Measurements from ENCODE around the gene COG5. TPM values are rescaled to one million over a fixed set of nuclear protein-coding genes. Genes with fewer than 3 reads are reported as not detected.

COG5 gene
- total RNA-seq, 2 experiments from 2014 or later = 40.9 to 60.2 TPM

GRCh38 chr7:107164092-107164491 lies 399.6 kb downstream of the COG5 start:
- H3K9me2 ChIP-seq (ENCODE audit: insufficient read depth, low read length) = no peaks in the 10 kb centered on the region
- peaks cover 27% of the 10 kb centered on the region for H3K36me3 ChIP-seq (ENCODE audit: insufficient read depth, low read length)
- H4K20me1 ChIP-seq (ENCODE audit: insufficient read depth, low read length) = no peaks in the 10 kb centered on the region
- DNase-seq (ENCODE audit: low spot score) = no peak
- no peak overlapping the region for H3K4me3 ChIP-seq (ENCODE audit: low read depth, low read length, poor library complexity, severe bottlenecking)
- H3K79me2 ChIP-seq (ENCODE audit: insufficient read depth, low read depth, low read length) = no peaks in the 10 kb centered on the region
- intact Hi-C loops (cut with micrococcal nuclease; ENCODE audit: unreplicated experiment) = loop anchor here (10.0 kb wide), 1 partner anchor 879 kb away; the partner anchor contains the start of gene NAMPT
- no peak overlapping the region for H2AFZ ChIP-seq (ENCODE audit: low read length)
- peaks cover 7% of the 10 kb centered on the region for H3K4me1 ChIP-seq (ENCODE audit: insufficient read depth, low read length, poor library complexity, severe bottlenecking)
- BruUV-seq (replicated peaks) = no TSS peak
- no peak overlapping the region for H3K27ac ChIP-seq (ENCODE audit: low read depth, low read length, poor library complexity, severe bottlenecking)
- H3K9me3 ChIP-seq (ENCODE audit: low read length) = no peaks in the 10 kb centered on the region
- H3K4me2 ChIP-seq (ENCODE audit: low read length) = no peak overlapping the region
- TF ChIP-seq CTCF (conservative IDR thresholded peaks at IDR 0.05; ENCODE audit: low read length) = no peak
- TF ChIP-seq EZH2phosphoT487 (IDR thresholded peaks at IDR 0.05; ENCODE audit: borderline replicate concordance, low read depth, low read length) = no peak
- ChIA-PET POLR2A (interaction anchor here (0.6 to 1.1 kb wide), 5 partner anchors 14 to 293 kb away, joined by 3 to 4 read pairs (median 3); no protein-coding TSS in a partner anchor), CTCF (ENCODE audit: unreplicated experiment) (interaction anchor here (1.0 kb wide), 1 partner anchor 711 kb away, joined by 3 read pairs; no protein-coding TSS in a partner anchor)

- intact Hi-C loops (cut with micrococcal nuclease; ENCODE audit: unreplicated experiment) = loop anchor here (10.0 kb wide), 1 partner anchor 878 kb away; the partner anchor contains the start of gene NAMPT
- Histone ChIP-seq H3K9me3 (ENCODE audit: low read length) (no peaks in the 10 kb centered on the region), H2AFZ (ENCODE audit: low read length) (no peak overlapping the region), H3K4me2 (ENCODE audit: low read length) (no peak overlapping the region), H3K27ac (ENCODE audit: low read depth, low read length, poor library complexity, severe bottlenecking) (no peak overlapping the region), H4K20me1 (ENCODE audit: insufficient read depth, low read length) (no peaks in the 10 kb centered on the region), H3K79me2 (ENCODE audit: insufficient read depth, low read depth, low read length) (no peaks in the 10 kb centered on the region), H3K4me1 (ENCODE audit: insufficient read depth, low read length, poor library complexity, severe bottlenecking) (peaks cover 7% of the 10 kb centered on the region), H3K36me3 (ENCODE audit: insufficient read depth, low read length) (peaks cover 42% of the 10 kb centered on the region), H3K9me2 (ENCODE audit: insufficient read depth, low read length) (no peaks in the 10 kb centered on the region), H3K4me3 (ENCODE audit: low read depth, low read length, poor library complexity, severe bottlenecking) (no peak overlapping the region)
- ChIA-PET CTCF (ENCODE audit: unreplicated experiment) (no interaction called here), POLR2A (interaction anchor here (0.6 to 0.9 kb wide), 4 partner anchors 12 to 892 kb away, joined by 3 to 4 read pairs (median 3); no protein-coding TSS in a partner anchor)
- no TSS peak for BruUV-seq (replicated peaks)
- no peak for DNase-seq (ENCODE audit: low spot score)
- TF ChIP-seq CTCF (conservative IDR thresholded peaks at IDR 0.05; ENCODE audit: low read length) (no peak), EZH2phosphoT487 (IDR thresholded peaks at IDR 0.05; ENCODE audit: borderline replicate concordance, low read depth, low read length) (no peak)
Observed at GRCh38 chr7:107162475-107162874, 401.2 kb downstream of the COG5 start.

- no TSS peak for BruUV-seq (replicated peaks)
- Histone ChIP-seq H3K9me3 (ENCODE audit: low read length) (no peaks in the 10 kb centered on the region), H3K4me2 (ENCODE audit: low read length) (no peak overlapping the region), H3K79me2 (ENCODE audit: insufficient read depth, low read depth, low read length) (no peaks in the 10 kb centered on the region), H3K36me3 (ENCODE audit: insufficient read depth, low read length) (peaks cover 52% of the 10 kb centered on the region), H2AFZ (ENCODE audit: low read length) (no peak overlapping the region), H4K20me1 (ENCODE audit: insufficient read depth, low read length) (no peaks in the 10 kb centered on the region), H3K4me3 (ENCODE audit: low read depth, low read length, poor library complexity, severe bottlenecking) (no peak overlapping the region), H3K27ac (ENCODE audit: low read depth, low read length, poor library complexity, severe bottlenecking) (no peak overlapping the region), H3K4me1 (ENCODE audit: insufficient read depth, low read length, poor library complexity, severe bottlenecking) (peaks cover under 1% of the 10 kb centered on the region), H3K9me2 (ENCODE audit: insufficient read depth, low read length) (no peaks in the 10 kb centered on the region)
- POLR2A ChIA-PET = interaction anchor here (0.6 to 0.9 kb wide), 4 partner anchors 9 to 214 kb away, joined by 3 to 4 read pairs (median 3); no protein-coding TSS in a partner anchor
- DNase-seq (ENCODE audit: low spot score) = no peak
- CTCF ChIA-PET (ENCODE audit: unreplicated experiment) = interaction anchor here (0.5 to 0.6 kb wide), 2 partner anchors 60 to 216 kb away, joined by 3 to 4 read pairs; no protein-coding TSS in a partner anchor
- intact Hi-C loops (cut with micrococcal nuclease; ENCODE audit: unreplicated experiment) = loop anchor here (10.0 kb wide), 1 partner anchor 877 kb away; the partner anchor contains the start of gene NAMPT
- TF ChIP-seq CTCF (conservative IDR thresholded peaks at IDR 0.05; ENCODE audit: low read length) (no peak), EZH2phosphoT487 (IDR thresholded peaks at IDR 0.05; ENCODE audit: borderline replicate concordance, low read depth, low read length) (no peak)
Observed at GRCh38 chr7:107161415-107161814, 402.3 kb downstream of the COG5 start.

Data from OCI-LY7 (cell line).